Peyer's patch (tissue), 4 donors: ENCODE results near the gene GAS6. TPM values are rescaled to one million over a fixed set of nuclear protein-coding genes. Genes with fewer than 3 reads are reported as not detected.

Source experiments
- DNase-seq, 3 donors: peaks; one replicate each; pipeline ENCODE4 v3.0.0-alpha.2; 2017 to 2019
- H3K27ac ChIP-seq, 4 donors: fragments of 200-600 bp; sonication (generic); one replicate each; pipeline ENCODE4 v1.5.1; 2016 to 2019
- H3K27me3 ChIP-seq, 2 donors: fragments of 200-600 bp; sonication (generic); one replicate each; pipeline ENCODE4 v1.5.1; 2019
- H3K36me3 ChIP-seq, 3 donors: fragments of 200-600 bp; sonication (generic); one replicate each; pipeline ENCODE4 v1.5.1; 2016 to 2019
- H3K4me1 ChIP-seq, 4 donors: fragments of 200-600 bp; sonication (generic); one replicate each; pipeline ENCODE4 v1.5.1; 2016 to 2019
- H3K4me3 ChIP-seq, 4 donors: fragments of 200-600 bp; sonication (generic); 1 replicate in 3 of 4; 2 replicates in 1 of 4; pipeline ENCODE4 v1.5.1; 2016 to 2019; ENCODE audit warnings: mild to moderate bottlenecking in 1 of 4
- H3K9me3 ChIP-seq, 4 donors: fragments of 200-600 bp; sonication (generic); one replicate each; pipeline ENCODE4 v1.5.1; 2016 to 2019; ENCODE audit warnings: mild to moderate bottlenecking in 1 of 4
- CTCF ChIP-seq, 6 experiments: fragments of 450-650 bp in 4 of 6; fragments of 200-600 bp in 2 of 6; sonication (generic) in 1 of 6; IDR thresholded peaks; one replicate each; pipeline ENCODE4 v1.5.1; 2017 to 2019; ENCODE audit warnings: antibody characterized with exemption in 6 of 6, mild to moderate bottlenecking in 3 of 6, moderate library complexity in 1 of 6
- POLR2A ChIP-seq, 2 donors: fragments of 450-650 bp; IDR thresholded peaks; one replicate each; pipeline ENCODE4 v1.5.1; 2017; ENCODE audit warnings: antibody characterized with exemption in 2 of 2, mild to moderate bottlenecking in 2 of 2, moderate library complexity in 2 of 2
- total RNA-seq, 4 donors: library from RNA; depleted of rRNA; stranded (reverse); fragments of >200 nt; gene quantifications; one replicate each; pipeline ENCODE4 v1.1.0, GENCODE V29; 2016

Gene GAS6
- total RNA-seq, 4 donors from 2014 or later = 132 to 226 (median 154) TPM

GRCh38 chr13:113786262-113786841, 77.5 kb downstream of the GAS6 start:
- no peaks in the 10 kb centered on the region for H3K9me3 ChIP-seq
- no peaks in the 10 kb centered on the region for H3K4me1 ChIP-seq
- no peak for TF ChIP-seq CTCF (IDR thresholded peaks at IDR 0.05)
- no peak for TF ChIP-seq POLR2A (IDR thresholded peaks at IDR 0.05)
- no peaks in the 10 kb centered on the region for H3K36me3 ChIP-seq
- DNase-seq = peak in 2 of 3 donors; percentile 5 to 7
- H3K27ac ChIP-seq = no peak overlapping the region
- no peak overlapping the region for H3K4me3 ChIP-seq
- H3K27me3 ChIP-seq = no peaks in the 10 kb centered on the region

GRCh38 chr13:113785051-113786010, 78.5 kb downstream of the GAS6 start:
- TF ChIP-seq CTCF (IDR thresholded peaks at IDR 0.05) = no peak
- TF ChIP-seq POLR2A (IDR thresholded peaks at IDR 0.05) = no peak
- no peaks in the 10 kb centered on the region for H3K9me3 ChIP-seq
- no peaks in the 10 kb centered on the region for H3K36me3 ChIP-seq
- H3K27me3 ChIP-seq = no peaks in the 10 kb centered on the region
- no peak overlapping the region for H3K27ac ChIP-seq
- H3K4me1 ChIP-seq = no peaks in the 10 kb centered on the region
- no peak overlapping the region for H3K4me3 ChIP-seq
- peak in 2 of 3 donors; percentile 8 to 23 for DNase-seq

- no peaks in the 10 kb centered on the region for H3K4me1 ChIP-seq
- TF ChIP-seq POLR2A (IDR thresholded peaks at IDR 0.05) (no peak), CTCF (IDR thresholded peaks at IDR 0.05) (no peak)
- DNase-seq = peak in 1 of 3 donors; percentile 13
- H3K27ac ChIP-seq = no peak overlapping the region
- no peaks in the 10 kb centered on the region for H3K36me3 ChIP-seq
- no peaks in the 10 kb centered on the region for H3K27me3 ChIP-seq
- H3K9me3 ChIP-seq = no peaks in the 10 kb centered on the region
- H3K4me3 ChIP-seq = no peak overlapping the region
These were observed 79.2 kb downstream of the GAS6 start for GRCh38 chr13:113784645-113785024.

GRCh38 chr13:113783966-113784644, 79.8 kb downstream of the GAS6 start:
- H3K4me3 ChIP-seq = no peak overlapping the region
- DNase-seq = peak in 1 of 3 donors; percentile 22
- no peaks in the 10 kb centered on the region for H3K9me3 ChIP-seq
- no peak overlapping the region for H3K27ac ChIP-seq
- H3K4me1 ChIP-seq = no peaks in the 10 kb centered on the region
- H3K27me3 ChIP-seq = no peaks in the 10 kb centered on the region
- TF ChIP-seq CTCF (IDR thresholded peaks at IDR 0.05) (no peak), POLR2A (IDR thresholded peaks at IDR 0.05) (no peak)
- H3K36me3 ChIP-seq = no peaks in the 10 kb centered on the region

- no peaks in the 10 kb centered on the region for H3K36me3 ChIP-seq
- H3K9me3 ChIP-seq = no peaks in the 10 kb centered on the region
- H3K4me1 ChIP-seq = no peaks in the 10 kb centered on the region
- H3K27ac ChIP-seq = no peak overlapping the region
- peak in 1 of 3 donors; percentile 15 for DNase-seq
- H3K27me3 ChIP-seq = no peaks in the 10 kb centered on the region
- H3K4me3 ChIP-seq = no peak overlapping the region
- no peak for TF ChIP-seq CTCF (IDR thresholded peaks at IDR 0.05)
These were observed 80.5 kb downstream of the GAS6 start for GRCh38 chr13:113783200-113783881.
